Measurements from ENCODE around the gene LMF1. TPM values are rescaled to one million over a fixed set of nuclear protein-coding genes. Genes with fewer than 3 reads are reported as not detected.
"Not testable (repeated sequence)": the region's sequence is repeated elsewhere in the genome, so short reads cannot be mapped to it uniquely, and the experiment has no call there.

Gene LMF1
- total and polyA plus RNA-seq, 7 experiments from 2014 or later: 10.6 to 63.1 (median 41.3) TPM

DNA sequence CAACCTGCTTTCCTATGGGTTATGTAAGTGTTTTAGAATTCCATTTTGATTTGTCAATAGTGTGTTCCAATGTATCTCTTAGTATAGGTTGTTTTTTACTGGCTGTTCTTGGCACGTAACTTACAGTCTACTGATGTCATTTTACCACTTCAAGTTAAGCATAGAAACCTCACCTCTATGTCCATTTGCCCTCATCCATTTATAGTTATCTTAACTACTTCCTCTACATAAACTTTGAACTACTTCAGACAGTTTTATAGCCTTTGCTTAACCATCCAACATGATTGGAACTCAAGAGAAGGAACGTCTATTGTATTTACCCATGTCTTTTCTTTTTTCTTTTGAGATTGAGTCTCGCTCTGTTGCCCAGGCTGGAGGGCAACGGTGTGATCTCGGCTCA lies 105.8 kb downstream of the LMF1 start:
- Mint-ChIP-seq H3K4me3 (no peak overlapping the region), H3K27ac (no peak overlapping the region)

DNA sequence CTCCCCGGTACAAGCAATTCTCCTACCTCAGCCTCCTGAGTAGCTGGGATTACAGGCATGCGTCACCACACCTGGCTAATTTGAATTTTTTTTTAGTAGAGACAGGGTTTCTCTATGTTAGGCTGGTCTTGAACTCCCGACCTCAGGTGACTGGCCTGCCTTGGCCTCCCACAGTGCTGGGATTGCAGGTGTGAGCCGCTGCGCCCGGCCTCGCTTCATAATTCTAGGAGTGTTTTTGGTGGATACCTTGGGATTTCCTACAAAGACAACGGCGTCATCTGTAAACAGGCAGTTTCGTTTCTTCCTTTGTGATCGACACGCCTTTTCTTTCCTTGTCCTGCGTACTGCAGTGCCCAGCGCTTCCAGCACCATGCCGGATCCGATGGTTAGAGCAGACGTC lies 109.3 kb downstream of the LMF1 start:
- no peaks in the 10 kb centered on the region for H3K4me1 Mint-ChIP-seq
- H3K4me3 ChIP-seq (ENCODE audit: low read length): no peak overlapping the region
- ATAC-seq: no peak
- peak overlapping the region in 1 of 10 donors; percentile 13 for H3K4me3 Mint-ChIP-seq
- intact Hi-C loops (cut with micrococcal nuclease): no loop called here
- H3K9me3 Mint-ChIP-seq: peaks cover 0 to 46% (median 25%) of the 10 kb centered on the region in 11 donors
- H3K36me3 Mint-ChIP-seq: peaks cover 7 to 24% (median 10%) of the 10 kb centered on the region in 5 donors
- H3K9me3 ChIP-seq (ENCODE audit: control insufficient read depth in 2 of 3, low read length in 3 of 3): peaks cover 0 to 7% (median 0%) of the 10 kb centered on the region in 3 experiments
- CTCF ChIA-PET: interaction anchor here (0.7 kb wide), 1 partner anchor 289 kb away, joined by 4 read pairs; no protein-coding TSS in a partner anchor
- POLR2A ChIA-PET: no interaction called here
- H3K36me3 ChIP-seq (ENCODE audit: control insufficient read depth in 2 of 3, insufficient read depth in 3 of 3, low read length in 3 of 3): no peaks in the 10 kb centered on the region
- H3K27ac ChIP-seq (ENCODE audit: low read depth, low read length): no peak overlapping the region
- peak overlapping the region in 1 of 9 donors; percentile 46 for H3K27ac Mint-ChIP-seq
- no peak for DNase-seq
- no peaks in the 10 kb centered on the region for H3K4me1 ChIP-seq (ENCODE audit: control insufficient read depth in 2 of 2, insufficient read depth in 2 of 2, low read length in 2 of 2)
- H3K27me3 Mint-ChIP-seq: no peaks in the 10 kb centered on the region
- H3K27me3 ChIP-seq (ENCODE audit: control insufficient read depth in 2 of 2, insufficient read depth in 2 of 2, low read length in 2 of 2): no peaks in the 10 kb centered on the region

More for the DNA sequence above, 105.8 kb downstream of the LMF1 start:
- Mint-ChIP-seq H3K4me1 (no peaks in the 10 kb centered on the region), H3K9me3 (peaks cover 0 to 41% (median 23%) of the 10 kb centered on the region in 11 donors), H3K36me3 (peaks cover 2 to 23% (median 15%) of the 10 kb centered on the region in 5 donors), H3K27me3 (no peaks in the 10 kb centered on the region)
- CTCF ChIA-PET: no interaction called here
- no peaks in the 10 kb centered on the region for H3K27me3 ChIP-seq (ENCODE audit: control insufficient read depth in 2 of 2, insufficient read depth in 2 of 2, low read length in 2 of 2)
- H3K4me1 ChIP-seq (ENCODE audit: control insufficient read depth in 2 of 2, insufficient read depth in 2 of 2, low read length in 2 of 2): no peaks in the 10 kb centered on the region
- POLR2A ChIA-PET: interaction anchor here (0.6 kb wide), 1 partner anchor 144 kb away, joined by 4 read pairs; no protein-coding TSS in a partner anchor
- peaks cover 0 to 15% (median 0%) of the 10 kb centered on the region in 3 experiments for H3K36me3 ChIP-seq (ENCODE audit: control insufficient read depth in 2 of 3, insufficient read depth in 3 of 3, low read length in 3 of 3)
- no peak overlapping the region for H3K27ac ChIP-seq (ENCODE audit: low read depth, low read length)
- no peak overlapping the region for H3K4me3 ChIP-seq (ENCODE audit: low read length)
- intact Hi-C loops (cut with micrococcal nuclease): no loop called here
- peaks cover 0 to 7% (median 0%) of the 10 kb centered on the region in 3 experiments for H3K9me3 ChIP-seq (ENCODE audit: control insufficient read depth in 2 of 3, low read length in 3 of 3)
- no peak for DNase-seq
- no peak for ATAC-seq

DNA sequence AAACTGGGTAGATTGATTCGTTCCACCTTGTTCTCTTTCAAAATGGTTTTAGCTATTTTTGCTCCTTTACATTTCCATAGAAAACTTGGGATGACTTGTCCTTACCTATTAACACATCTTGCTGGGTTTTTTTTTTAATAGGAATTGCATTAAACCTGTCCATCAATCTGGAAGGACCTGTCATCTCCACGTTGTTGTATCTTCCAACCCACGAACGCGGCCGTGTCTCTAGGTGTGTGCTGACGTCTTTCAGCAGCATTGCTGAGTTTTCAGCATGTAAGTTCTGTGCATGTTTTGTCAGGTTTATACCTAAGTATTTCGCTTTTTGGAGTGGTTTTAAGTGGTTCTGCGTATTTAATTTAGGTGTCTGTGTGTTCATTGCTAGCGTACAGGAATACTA lies 109.9 kb downstream of the LMF1 start:
- H3K27ac Mint-ChIP-seq: no peak overlapping the region
- DNase-seq (no peak), ATAC-seq (no peak)
- Histone ChIP-seq H3K4me3 (ENCODE audit: low read length) (no peak overlapping the region), H3K4me1 (ENCODE audit: control insufficient read depth in 2 of 2, insufficient read depth in 2 of 2, low read length in 2 of 2) (no peaks in the 10 kb centered on the region), H3K9me3 (ENCODE audit: control insufficient read depth in 2 of 3, low read length in 3 of 3) (peaks cover 0 to 7% (median 0%) of the 10 kb centered on the region in 3 experiments), H3K27ac (ENCODE audit: low read depth, low read length) (no peak overlapping the region), H3K27me3 (ENCODE audit: control insufficient read depth in 2 of 2, insufficient read depth in 2 of 2, low read length in 2 of 2) (no peaks in the 10 kb centered on the region), H3K36me3 (ENCODE audit: control insufficient read depth in 2 of 3, insufficient read depth in 3 of 3, low read length in 3 of 3) (no peaks in the 10 kb centered on the region)
- intact Hi-C loops (cut with micrococcal nuclease): no loop called here
- H3K9me3 Mint-ChIP-seq: peaks cover 0 to 46% (median 25%) of the 10 kb centered on the region in 11 donors
- H3K27me3 Mint-ChIP-seq: no peaks in the 10 kb centered on the region
- POLR2A ChIA-PET: no interaction called here
- CTCF ChIA-PET: interaction anchor here (0.7 kb wide), 1 partner anchor 301 kb away, joined by 3 read pairs; no protein-coding TSS in a partner anchor
- no peaks in the 10 kb centered on the region for H3K4me1 Mint-ChIP-seq
- H3K4me3 Mint-ChIP-seq: peak overlapping the region in 1 of 10 donors; percentile 32
- H3K36me3 Mint-ChIP-seq: peaks cover 6 to 24% (median 9%) of the 10 kb centered on the region in 5 donors

DNA sequence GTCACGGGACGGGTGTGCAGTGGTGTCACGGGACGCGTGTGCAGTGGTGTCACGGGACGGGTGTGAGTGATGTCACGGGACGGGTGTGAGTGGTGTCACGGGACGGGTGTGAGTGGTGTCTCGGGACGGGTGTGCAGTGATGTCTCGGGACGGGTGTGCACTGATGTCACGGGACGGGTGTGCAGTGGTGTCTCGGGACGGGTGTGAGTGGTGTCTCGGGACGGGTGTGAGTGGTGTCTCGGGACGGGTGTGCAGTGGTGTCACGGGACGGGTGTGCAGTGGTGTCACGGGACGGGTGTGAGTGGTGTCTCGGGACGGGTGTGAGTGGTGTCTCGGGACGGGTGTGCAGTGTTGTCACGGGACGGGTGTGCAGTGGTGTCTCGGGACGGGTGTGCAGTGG lies 111.8 kb downstream of the LMF1 start:
- H3K4me1 ChIP-seq (ENCODE audit: control insufficient read depth in 2 of 2, insufficient read depth in 2 of 2, low read length in 2 of 2); H3K27me3 Mint-ChIP-seq; H3K36me3 ChIP-seq (ENCODE audit: control insufficient read depth in 2 of 3, insufficient read depth in 3 of 3, low read length in 3 of 3); H3K27ac ChIP-seq (ENCODE audit: low read depth, low read length); H3K9me3 ChIP-seq (ENCODE audit: control insufficient read depth in 2 of 3, low read length in 3 of 3); CTCF ChIA-PET; H3K27ac Mint-ChIP-seq; DNase-seq; ATAC-seq; H3K4me3 ChIP-seq (ENCODE audit: low read length); POLR2A ChIA-PET; intact Hi-C loops (cut with micrococcal nuclease); H3K4me1 Mint-ChIP-seq; H3K4me3 Mint-ChIP-seq; H3K27me3 ChIP-seq (ENCODE audit: control insufficient read depth in 2 of 2, insufficient read depth in 2 of 2, low read length in 2 of 2): not testable (repeated sequence)
- Mint-ChIP-seq H3K36me3 (peaks cover 5 to 18% (median 7%) of the 10 kb centered on the region in 5 donors), H3K9me3 (peaks cover 0 to 38% (median 20%) of the 10 kb centered on the region in 11 donors)

DNA sequence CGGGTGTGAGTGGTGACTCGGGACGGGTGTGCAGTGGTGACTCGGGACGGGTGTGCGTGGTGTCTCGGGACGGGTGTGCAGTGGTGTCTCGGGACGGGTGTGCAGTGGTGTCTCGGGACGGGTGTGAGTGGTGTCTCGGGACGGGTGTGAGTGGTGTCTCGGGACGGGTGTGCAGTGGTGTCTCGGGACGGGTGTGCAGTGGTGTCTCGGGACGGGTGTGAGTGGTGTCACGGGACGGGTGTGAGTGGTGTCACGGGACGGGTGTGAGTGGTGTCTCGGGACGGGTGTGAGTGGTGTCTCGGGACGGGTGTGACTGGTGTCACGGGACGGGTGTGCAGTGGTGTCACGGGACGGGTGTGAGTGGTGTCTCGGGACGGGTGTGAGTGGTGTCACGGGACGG lies 112.3 kb downstream of the LMF1 start:
- H3K4me3 Mint-ChIP-seq; H3K27ac ChIP-seq (ENCODE audit: low read depth, low read length); DNase-seq; H3K4me3 ChIP-seq (ENCODE audit: low read length); intact Hi-C loops (cut with micrococcal nuclease); H3K27ac Mint-ChIP-seq; H3K27me3 ChIP-seq (ENCODE audit: control insufficient read depth in 2 of 2, insufficient read depth in 2 of 2, low read length in 2 of 2); ATAC-seq; POLR2A ChIA-PET; H3K4me1 Mint-ChIP-seq; H3K4me1 ChIP-seq (ENCODE audit: control insufficient read depth in 2 of 2, insufficient read depth in 2 of 2, low read length in 2 of 2); H3K9me3 ChIP-seq (ENCODE audit: control insufficient read depth in 2 of 3, low read length in 3 of 3); CTCF ChIA-PET; H3K36me3 ChIP-seq (ENCODE audit: control insufficient read depth in 2 of 3, insufficient read depth in 3 of 3, low read length in 3 of 3); H3K27me3 Mint-ChIP-seq: not testable (repeated sequence)
- peaks cover under 1 to 13% (median 7%) of the 10 kb centered on the region in 5 donors for H3K36me3 Mint-ChIP-seq
- peaks cover 0 to 33% (median 20%) of the 10 kb centered on the region in 11 donors for H3K9me3 Mint-ChIP-seq

DNA sequence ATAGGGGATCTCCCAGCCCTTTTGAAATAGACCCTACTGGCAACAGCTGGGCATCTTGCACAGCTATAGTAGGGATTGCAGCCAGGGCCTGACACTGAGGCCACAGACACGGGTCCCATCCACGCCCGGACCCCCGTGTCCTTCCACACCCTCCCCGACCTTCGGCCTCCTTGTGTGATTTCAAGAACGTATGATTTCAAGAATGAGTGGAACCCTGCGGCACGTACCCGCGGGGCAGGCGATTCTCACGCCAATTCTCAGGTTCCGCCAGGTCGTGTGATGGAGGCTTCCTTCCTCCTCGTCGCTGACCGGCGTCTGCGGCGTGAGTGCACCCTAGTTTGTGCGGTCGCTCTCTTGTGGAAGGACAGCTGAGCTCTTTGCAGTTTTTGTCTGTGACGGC lies 114.0 kb downstream of the LMF1 start:
- Mint-ChIP-seq H3K36me3 (peaks cover 0 to 11% (median 6%) of the 10 kb centered on the region in 5 donors), H3K27me3 (no peaks in the 10 kb centered on the region), H3K27ac (no peak overlapping the region), H3K9me3 (peaks cover 0 to 23% (median 18%) of the 10 kb centered on the region in 11 donors), H3K4me3 (no peak overlapping the region), H3K4me1 (no peaks in the 10 kb centered on the region)
- POLR2A ChIA-PET: no interaction called here
- H3K9me3 ChIP-seq (ENCODE audit: control insufficient read depth in 2 of 3, low read length in 3 of 3): peaks cover 0 to 7% (median 0%) of the 10 kb centered on the region in 3 experiments
- H3K4me3 ChIP-seq (ENCODE audit: low read length): no peak overlapping the region
- intact Hi-C loops (cut with micrococcal nuclease): no loop called here
- no peak for ATAC-seq
- no peak overlapping the region for H3K27ac ChIP-seq (ENCODE audit: low read depth, low read length)
- H3K4me1 ChIP-seq (ENCODE audit: control insufficient read depth in 2 of 2, insufficient read depth in 2 of 2, low read length in 2 of 2): no peaks in the 10 kb centered on the region
- no peaks in the 10 kb centered on the region for H3K36me3 ChIP-seq (ENCODE audit: control insufficient read depth in 2 of 3, insufficient read depth in 3 of 3, low read length in 3 of 3)
- CTCF ChIA-PET: no interaction called here
- no peaks in the 10 kb centered on the region for H3K27me3 ChIP-seq (ENCODE audit: control insufficient read depth in 2 of 2, insufficient read depth in 2 of 2, low read length in 2 of 2)
- DNase-seq: no peak

DNA sequence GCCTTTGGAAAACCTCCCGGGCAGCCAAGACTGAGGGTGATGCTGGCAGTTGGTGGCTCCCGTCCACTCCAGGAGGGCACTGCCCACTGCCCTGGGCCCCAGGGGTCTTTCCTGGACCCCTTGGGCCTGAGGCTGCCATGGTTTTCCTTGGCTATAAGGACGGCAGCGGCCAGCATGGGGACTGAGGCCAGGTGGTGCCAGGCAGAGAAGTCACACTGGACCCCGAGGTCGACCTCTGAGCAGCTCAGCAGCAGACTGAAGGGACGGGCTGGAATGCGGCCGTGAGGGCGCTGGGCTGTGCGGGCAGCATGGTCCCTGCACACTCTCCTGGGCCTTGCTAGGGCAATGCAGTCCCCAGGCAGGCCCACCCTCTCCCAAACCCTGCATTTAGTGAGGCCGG lies 114.7 kb downstream of the LMF1 start:
- Mint-ChIP-seq H3K4me3 (no peak overlapping the region), H3K36me3 (peaks cover 0 to 11% (median 4%) of the 10 kb centered on the region in 5 donors), H3K4me1 (no peaks in the 10 kb centered on the region), H3K27me3 (no peaks in the 10 kb centered on the region), H3K27ac (no peak overlapping the region), H3K9me3 (peaks cover 0 to 19% (median 14%) of the 10 kb centered on the region in 11 donors)
- Histone ChIP-seq H3K27me3 (ENCODE audit: control insufficient read depth in 2 of 2, insufficient read depth in 2 of 2, low read length in 2 of 2) (no peaks in the 10 kb centered on the region), H3K9me3 (ENCODE audit: control insufficient read depth in 2 of 3, low read length in 3 of 3) (no peaks in the 10 kb centered on the region), H3K4me3 (ENCODE audit: low read length) (no peak overlapping the region), H3K27ac (ENCODE audit: low read depth, low read length) (no peak overlapping the region), H3K4me1 (ENCODE audit: control insufficient read depth in 2 of 2, insufficient read depth in 2 of 2, low read length in 2 of 2) (no peaks in the 10 kb centered on the region), H3K36me3 (ENCODE audit: control insufficient read depth in 2 of 3, insufficient read depth in 3 of 3, low read length in 3 of 3) (no peaks in the 10 kb centered on the region)
- intact Hi-C loops (cut with micrococcal nuclease): no loop called here
- ATAC-seq (no peak), DNase-seq (no peak)
- ChIA-PET POLR2A (no interaction called here), CTCF (no interaction called here)

Measured in naive thymus-derived CD4-positive, alpha-beta T cell (primary cell).